Measurements from ENCODE around the gene VAV3. TPM values are rescaled to one million over a fixed set of nuclear protein-coding genes. Genes with fewer than 3 reads are reported as not detected.
A peak's percentile ranks its signal among the peaks of the same experiment; 100 is the strongest.

Gene VAV3
- total and polyA plus RNA-seq, 12 donors, result 1.1 to 8.5 (median 4.1) TPM

DNA sequence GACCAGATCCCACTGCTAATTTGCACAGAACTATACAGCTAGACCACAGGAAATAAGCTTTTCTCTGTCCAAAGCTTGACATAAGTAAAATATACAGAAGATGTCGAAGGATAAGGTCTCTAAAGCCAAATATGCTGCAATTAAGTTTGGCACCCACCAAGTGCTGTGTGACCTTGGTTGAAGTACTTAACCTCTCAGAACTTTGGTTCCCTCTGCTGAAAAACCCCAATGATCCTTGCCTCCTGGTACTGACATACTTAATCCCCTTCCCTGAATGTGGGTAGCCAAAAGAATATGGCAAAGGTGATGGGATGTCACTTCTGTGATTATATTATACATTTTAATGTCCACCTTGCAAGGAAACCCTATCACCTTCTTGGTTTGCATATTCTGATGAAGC lies 290.5 kb downstream of the VAV3 start:
- intact Hi-C loops (cut with DNase I), result no loop called here
- Histone ChIP-seq H3K4me3 (no peak overlapping the region), H3K27ac (no peak overlapping the region), H3K9me3 (replicated peaks in 1 of 3) (no peaks in the 10 kb centered on the region), H3K4me1 (replicated peaks in 1 of 2) (no peaks in the 10 kb centered on the region), H3K36me3 (replicated peaks in 1 of 2) (no peaks in the 10 kb centered on the region), H3K27me3 (no peaks in the 10 kb centered on the region)
- TF ChIP-seq POLR2A (IDR thresholded peaks at IDR 0.05), result no peak
- TF ChIP-seq, protein P1, sequence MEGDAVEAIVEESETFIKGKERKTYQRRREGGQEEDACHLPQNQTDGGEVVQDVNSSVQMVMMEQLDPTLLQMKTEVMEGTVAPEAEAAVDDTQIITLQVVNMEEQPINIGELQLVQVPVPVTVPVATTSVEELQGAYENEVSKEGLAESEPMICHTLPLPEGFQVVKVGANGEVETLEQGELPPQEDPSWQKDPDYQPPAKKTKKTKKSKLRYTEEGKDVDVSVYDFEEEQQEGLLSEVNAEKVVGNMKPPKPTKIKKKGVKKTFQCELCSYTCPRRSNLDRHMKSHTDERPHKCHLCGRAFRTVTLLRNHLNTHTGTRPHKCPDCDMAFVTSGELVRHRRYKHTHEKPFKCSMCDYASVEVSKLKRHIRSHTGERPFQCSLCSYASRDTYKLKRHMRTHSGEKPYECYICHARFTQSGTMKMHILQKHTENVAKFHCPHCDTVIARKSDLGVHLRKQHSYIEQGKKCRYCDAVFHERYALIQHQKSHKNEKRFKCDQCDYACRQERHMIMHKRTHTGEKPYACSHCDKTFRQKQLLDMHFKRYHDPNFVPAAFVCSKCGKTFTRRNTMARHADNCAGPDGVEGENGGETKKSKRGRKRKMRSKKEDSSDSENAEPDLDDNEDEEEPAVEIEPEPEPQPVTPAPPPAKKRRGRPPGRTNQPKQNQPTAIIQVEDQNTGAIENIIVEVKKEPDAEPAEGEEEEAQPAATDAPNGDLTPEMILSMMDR (IDR thresholded peaks at IDR 0.05), result no peak
- WGBS, 4 donors, result 57 to 90% (median 76%) methylated on average over 1 of the region's 1 CpG
- no peak for DNase-seq

DNA sequence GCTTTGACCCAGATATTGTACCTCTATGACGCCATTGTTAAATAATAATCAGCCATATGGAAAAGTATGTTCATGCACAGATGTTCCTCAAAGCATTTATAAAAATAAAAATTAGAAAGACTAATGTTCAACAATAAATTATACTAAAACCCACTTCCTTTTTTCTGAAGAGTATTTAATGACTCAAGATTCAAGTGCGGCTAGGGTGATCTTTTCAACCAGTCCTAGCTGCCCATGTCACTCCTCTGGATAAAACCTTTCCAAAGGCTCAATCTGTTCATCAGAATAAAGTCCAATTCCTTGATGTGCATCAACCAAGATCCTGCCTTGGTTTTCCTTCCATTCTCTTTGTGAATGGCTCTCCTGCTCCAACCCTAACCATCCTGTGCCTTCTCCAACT lies 292.0 kb downstream of the VAV3 start:
- Histone ChIP-seq H3K27me3 (no peaks in the 10 kb centered on the region), H3K9me3 (replicated peaks in 1 of 3) (no peaks in the 10 kb centered on the region), H3K36me3 (replicated peaks in 1 of 2) (no peaks in the 10 kb centered on the region), H3K4me1 (replicated peaks in 1 of 2) (no peaks in the 10 kb centered on the region), H3K4me3 (no peak overlapping the region), H3K27ac (no peak overlapping the region)
- intact Hi-C loops (cut with DNase I), result no loop called here
- no peak for DNase-seq
- TF ChIP-seq POLR2A (IDR thresholded peaks at IDR 0.05), result no peak
- TF ChIP-seq, protein P1 (IDR thresholded peaks at IDR 0.05), result no peak
- WGBS, 4 donors, result 71 to 84% (median 76%) methylated on average over 2 of the region's 2 CpGs

DNA sequence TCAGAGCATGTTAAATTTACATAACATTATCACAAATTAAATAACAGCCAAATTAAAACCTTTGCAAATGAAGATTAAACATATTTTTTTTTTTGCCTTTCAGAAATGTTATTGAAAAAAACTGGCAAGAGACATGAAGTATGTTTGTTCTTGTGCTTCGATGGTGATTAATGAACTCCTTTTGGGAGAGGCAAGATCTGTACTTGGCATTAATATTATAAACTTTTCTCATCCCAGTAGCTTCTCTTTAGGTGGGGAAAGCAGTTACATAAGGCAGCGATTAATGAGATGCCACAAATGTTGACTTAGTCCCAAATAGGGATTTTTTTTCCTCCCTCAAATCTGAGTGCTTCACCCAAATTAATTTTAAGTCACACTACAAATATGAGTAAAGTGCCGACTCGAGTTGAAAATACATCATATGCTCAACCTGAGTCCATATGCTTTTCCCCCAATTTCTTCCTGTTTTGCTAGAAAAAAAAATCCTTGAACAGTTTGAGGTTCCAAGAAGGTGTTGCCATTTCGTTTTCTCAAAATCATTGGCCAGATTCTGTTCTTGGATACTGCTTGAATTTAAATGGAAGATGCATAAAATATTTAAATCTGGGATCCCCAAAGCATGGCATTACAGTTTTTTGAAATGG lies 294.5 kb downstream of the VAV3 start:
- no peaks in the 10 kb centered on the region for H3K27me3 ChIP-seq
- H3K27ac ChIP-seq, result no peak overlapping the region
- no peak overlapping the region for H3K4me3 ChIP-seq
- no peaks in the 10 kb centered on the region for H3K9me3 ChIP-seq (replicated peaks in 1 of 3)
- WGBS, 4 donors, result 61 to 76% (median 66%) methylated on average over 5 of the region's 5 CpGs
- H3K4me1 ChIP-seq (replicated peaks in 1 of 2), result no peaks in the 10 kb centered on the region
- no peak for TF ChIP-seq POLR2A (IDR thresholded peaks at IDR 0.05)
- TF ChIP-seq, protein P1 (IDR thresholded peaks at IDR 0.05), result no peak
- intact Hi-C loops (cut with DNase I), result no loop called here
- no peaks in the 10 kb centered on the region for H3K36me3 ChIP-seq (replicated peaks in 1 of 2)
- DNase-seq, result no peak

DNA sequence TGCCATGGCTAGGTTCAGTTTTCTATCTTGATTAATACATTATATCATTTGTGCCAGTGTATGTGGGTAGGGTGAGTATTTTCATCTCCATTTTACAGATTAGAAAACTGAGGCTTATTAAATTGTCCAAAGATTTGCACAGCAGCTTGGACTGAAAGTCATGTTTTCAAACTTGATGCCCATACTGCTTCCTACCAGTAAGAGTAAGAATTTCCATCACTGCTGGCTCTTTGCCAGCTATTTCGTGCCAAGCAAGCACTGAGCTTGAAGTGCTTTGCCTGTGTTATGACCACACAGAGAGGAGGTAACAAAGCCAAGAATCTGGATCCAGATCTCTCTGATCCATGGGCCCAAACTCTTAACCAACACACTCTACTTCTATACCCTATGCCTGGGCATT lies 295.0 kb downstream of the VAV3 start:
- H3K4me1 ChIP-seq (replicated peaks in 1 of 2), result no peaks in the 10 kb centered on the region
- H3K27ac ChIP-seq, result no peak overlapping the region
- intact Hi-C loops (cut with DNase I), result no loop called here
- TF ChIP-seq POLR2A (IDR thresholded peaks at IDR 0.05), result no peak
- TF ChIP-seq, protein P1 (IDR thresholded peaks at IDR 0.05), result no peak
- H3K36me3 ChIP-seq (replicated peaks in 1 of 2), result no peaks in the 10 kb centered on the region
- H3K9me3 ChIP-seq (replicated peaks in 1 of 3), result no peaks in the 10 kb centered on the region
- no peaks in the 10 kb centered on the region for H3K27me3 ChIP-seq
- DNase-seq, result peak in 6 of 7 donors; percentile 17 to 57 (median 32)
- 7 to 24% (median 17%) methylated on average over 1 of the region's 1 CpG for WGBS, 4 donors
- no peak overlapping the region for H3K4me3 ChIP-seq

Measured in adrenal gland (tissue), 12 donors.